Measurements from ENCODE around the gene C15orf39. TPM values are rescaled to one million over a fixed set of nuclear protein-coding genes. Genes with fewer than 3 reads are reported as not detected.

C15orf39 gene
- total and polyA plus RNA-seq, 9 of the 15 experiments (the other 6 are each of a cell fraction or from before 2014, with no cell fraction given) = 0.31 to 29.8 (median 4.4) TPM

- TF ChIP-seq GABPB1 (CRISPR knock-in tag; IDR thresholded peaks at IDR 0.05) (0 out of 2 replicates have a peak, but pooled peaks have one; percentile 8), SIN3B (IDR thresholded peaks at IDR 0.05; ENCODE audit: low read depth) (0 out of 2 replicates have a peak, but pooled peaks have one; percentile 54), MLX (CRISPR knock-in tag; conservative IDR thresholded peaks at IDR 0.05) (no peak), MEF2A (IDR thresholded peaks at IDR 0.05; ENCODE audit: control insufficient read depth, low read depth, low read length) (no peak), DEAF1 (CRISPR knock-in tag; IDR thresholded peaks at IDR 0.05) (0 out of 2 replicates have a peak, but pooled peaks have one; percentile 22), STAT5A (IDR thresholded peaks at IDR 0.05; ENCODE audit: borderline replicate concordance, low read length) (no peak), ESRRA (IDR thresholded peaks at IDR 0.05; ENCODE audit: borderline replicate concordance, low read depth) (peak; percentile 60; the same call in 1 of the 2 replicates), ATF3 (IDR thresholded peaks at IDR 0.05) (no peak), ATF3 (CRISPR knock-in tag; conservative IDR thresholded peaks at IDR 0.05) (no peak), CREB1 (IDR thresholded peaks at IDR 0.05) (no peak), CREB1 (CRISPR knock-in tag; IDR thresholded peaks at IDR 0.05) (peak; percentile 65), MYBL2 (IDR thresholded peaks at IDR 0.05; ENCODE audit: low read depth) (no peak), MYBL2 (CRISPR knock-in tag; IDR thresholded peaks at IDR 0.05; ENCODE audit: borderline replicate concordance) (no peak), NR1H2 (CRISPR knock-in tag; IDR thresholded peaks at IDR 0.05) (peak; percentile 78; the same call in 1 of the 2 replicates), CHD4 (IDR thresholded peaks at IDR 0.05; ENCODE audit: insufficient read depth, insufficient replicate concordance, low read depth, low read length, poor library complexity, severe bottlenecking) (no peak), ATF7 (IDR thresholded peaks at IDR 0.05) (peak; percentile 72), CGGBP1 (CRISPR knock-in tag; IDR thresholded peaks at IDR 0.05) (peak; percentile 86; the same call in 1 of the 2 replicates), GATA2 (CRISPR knock-in tag; IDR thresholded peaks at IDR 0.05) (no peak), TBP (optimal IDR thresholded peaks at IDR 0.05; ENCODE audit: low read depth, low read length) (peak; percentile 82), TSC22D4 (tag; IDR thresholded peaks at IDR 0.05) (no peak), PCBP1 (IDR thresholded peaks at IDR 0.05; ENCODE audit: low read depth, low read length, poor library complexity, severe bottlenecking) (no peak), HMG20A (CRISPR knock-in tag; conservative IDR thresholded peaks at IDR 0.05) (no peak), SAFB (IDR thresholded peaks at IDR 0.05; ENCODE audit: borderline replicate concordance, low read depth, low read length) (peak; percentile 1; the same call in 1 of the 2 replicates), HBP1 (CRISPR knock-in tag; IDR thresholded peaks at IDR 0.05) (no peak)
Measured at GRCh38 chr15:75201616-75202250, at the start of gene C15orf39 (continued).
